DMS153 (cell line): ENCODE data around the gene PZP.

ENCODE experiments used
- DNase-seq: peaks from one replicate; lab custom pipeline; 2025; lab: John Stamatoyannopoulos, UW

The PZP gene

DNA sequence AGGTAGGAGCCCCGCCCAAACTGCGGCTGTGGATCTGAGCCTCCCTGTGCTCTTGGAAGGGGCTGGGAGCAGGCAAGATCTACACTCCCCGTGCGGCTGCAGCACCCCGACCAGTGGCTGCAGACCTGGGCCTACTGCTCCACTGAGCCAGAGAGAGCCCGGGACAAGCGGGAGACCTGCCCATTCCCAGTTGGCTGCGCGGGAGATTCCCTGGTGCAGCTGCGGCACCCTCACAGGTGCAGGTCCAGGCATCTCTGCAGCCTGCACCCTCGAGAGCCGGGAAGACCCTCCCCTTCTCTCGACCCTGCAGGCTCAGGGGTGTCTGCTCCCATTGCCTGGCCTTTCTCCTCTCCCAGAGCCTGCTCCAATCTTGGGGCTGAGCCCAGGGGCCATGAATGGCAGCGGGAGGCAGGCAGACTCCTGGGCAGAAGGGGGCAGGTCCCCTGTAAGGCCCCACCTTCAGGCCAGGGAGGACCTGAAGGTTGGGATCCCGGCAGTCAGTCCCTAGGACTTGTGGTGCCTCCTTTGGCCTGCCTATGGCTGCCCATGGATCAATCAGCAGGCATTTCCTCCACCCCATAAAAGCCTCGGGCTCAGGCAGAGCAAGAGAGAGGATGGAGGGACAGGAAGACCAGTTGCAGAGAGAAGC, 83.7 kb downstream of the PZP start:
- DNase-seq, result no peak

DNA sequence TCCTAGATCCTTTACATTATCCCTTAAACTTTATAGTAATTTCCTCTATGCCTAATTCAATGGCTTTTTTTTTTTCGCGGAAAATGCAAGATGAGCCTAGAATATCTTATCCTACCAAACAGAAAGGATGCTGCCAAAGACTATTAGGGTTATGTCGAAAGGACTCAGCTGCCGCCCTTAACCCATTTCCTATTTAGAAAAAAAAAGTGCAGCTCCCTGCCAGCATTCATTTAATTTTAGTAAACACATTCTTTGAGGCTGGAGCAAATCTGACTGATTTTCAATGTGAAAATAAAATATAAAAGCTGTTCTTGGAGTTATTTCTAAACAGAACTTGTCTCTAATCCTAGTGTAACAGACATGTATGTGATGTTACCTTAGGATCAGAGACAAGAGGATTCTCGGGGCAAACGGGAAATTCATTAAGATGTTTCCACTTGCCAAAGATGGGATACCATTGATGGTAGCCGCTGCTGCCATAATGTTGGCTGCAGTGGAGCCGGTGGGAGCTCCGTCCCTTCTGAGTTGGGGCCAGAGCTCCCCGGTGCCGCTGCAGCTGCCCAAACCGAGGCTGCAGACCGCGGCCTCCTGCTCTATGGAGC, 84.3 kb downstream of the PZP start:
- DNase-seq, result no peak

DNA sequence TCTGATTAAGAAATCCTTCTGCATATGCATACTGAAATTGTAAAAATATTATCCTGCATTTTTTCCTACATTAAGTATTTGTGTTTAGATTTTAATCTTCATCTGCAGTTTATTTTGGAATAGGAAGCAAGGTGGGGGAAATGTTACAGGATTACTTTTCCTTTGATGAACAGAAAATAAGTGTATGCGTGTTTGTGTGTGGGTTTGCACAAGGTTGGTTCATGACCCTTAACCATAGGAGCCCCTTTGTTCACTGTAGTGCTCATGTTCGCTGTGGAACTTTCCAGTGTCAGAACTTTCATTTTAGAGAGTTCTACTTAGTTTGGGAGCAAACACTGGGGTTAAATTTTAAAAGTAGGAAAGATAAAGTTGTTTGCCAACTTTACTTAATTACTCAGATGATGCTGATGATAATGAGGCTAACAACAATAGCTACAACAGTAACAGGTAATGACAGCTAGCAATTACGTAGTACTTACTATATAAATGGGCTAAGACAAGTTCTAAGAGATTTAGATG, 86.0 kb downstream of the PZP start:
- no peak for DNase-seq

DNA sequence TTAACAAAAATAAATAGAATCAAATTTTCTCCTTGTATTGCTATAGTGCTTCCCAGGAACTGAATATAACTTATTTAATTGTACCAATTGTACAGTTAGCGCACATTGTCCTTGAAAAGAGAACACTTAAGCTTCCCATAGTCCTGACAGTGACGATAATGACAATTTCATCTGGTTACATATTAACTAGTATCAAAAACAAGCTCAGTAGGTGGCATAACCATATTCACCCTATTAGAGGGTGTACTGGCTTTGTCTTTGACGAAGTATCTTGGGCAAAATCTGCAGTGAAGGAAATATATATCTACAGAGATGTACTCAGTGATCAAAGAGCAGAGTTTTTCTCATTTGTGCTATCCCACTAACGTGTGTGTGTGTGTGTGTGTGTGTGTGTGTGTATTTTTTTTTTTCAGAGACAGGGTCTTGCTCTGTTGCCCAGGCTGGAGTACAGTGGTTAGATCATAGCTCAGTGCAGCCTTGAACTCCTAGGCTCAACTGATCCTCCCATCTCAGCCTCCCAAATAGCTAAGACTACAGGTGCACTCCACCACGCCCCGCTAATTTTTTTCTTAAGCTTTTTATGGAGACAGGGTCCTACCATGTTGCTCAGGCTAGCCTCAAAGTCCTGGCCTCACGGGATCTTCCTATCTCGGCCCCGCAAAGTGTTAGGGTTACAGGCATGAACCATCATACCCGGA, 87.6 kb downstream of the PZP start:
- DNase-seq, result no peak

DNA sequence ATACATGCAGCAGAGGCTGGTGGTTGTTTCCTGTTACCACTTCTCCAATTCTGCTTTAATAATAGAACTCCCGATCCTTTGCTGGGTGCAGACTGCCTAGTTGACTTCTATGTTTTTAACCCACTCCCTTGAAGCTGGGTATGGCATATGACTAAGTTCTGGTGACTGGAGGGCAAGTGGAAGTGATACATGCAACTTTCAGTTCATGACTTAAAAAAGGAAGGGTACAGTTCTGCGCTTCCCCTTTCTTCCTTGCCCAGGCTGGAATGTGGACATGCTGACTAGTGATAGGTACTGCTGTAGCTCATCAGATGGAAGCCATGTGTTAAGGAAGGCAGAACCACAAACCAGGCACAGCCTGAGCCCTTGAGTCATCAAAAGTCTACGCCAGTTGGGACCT, 90.0 kb downstream of the PZP start:
- DNase-seq, result no peak

DNA sequence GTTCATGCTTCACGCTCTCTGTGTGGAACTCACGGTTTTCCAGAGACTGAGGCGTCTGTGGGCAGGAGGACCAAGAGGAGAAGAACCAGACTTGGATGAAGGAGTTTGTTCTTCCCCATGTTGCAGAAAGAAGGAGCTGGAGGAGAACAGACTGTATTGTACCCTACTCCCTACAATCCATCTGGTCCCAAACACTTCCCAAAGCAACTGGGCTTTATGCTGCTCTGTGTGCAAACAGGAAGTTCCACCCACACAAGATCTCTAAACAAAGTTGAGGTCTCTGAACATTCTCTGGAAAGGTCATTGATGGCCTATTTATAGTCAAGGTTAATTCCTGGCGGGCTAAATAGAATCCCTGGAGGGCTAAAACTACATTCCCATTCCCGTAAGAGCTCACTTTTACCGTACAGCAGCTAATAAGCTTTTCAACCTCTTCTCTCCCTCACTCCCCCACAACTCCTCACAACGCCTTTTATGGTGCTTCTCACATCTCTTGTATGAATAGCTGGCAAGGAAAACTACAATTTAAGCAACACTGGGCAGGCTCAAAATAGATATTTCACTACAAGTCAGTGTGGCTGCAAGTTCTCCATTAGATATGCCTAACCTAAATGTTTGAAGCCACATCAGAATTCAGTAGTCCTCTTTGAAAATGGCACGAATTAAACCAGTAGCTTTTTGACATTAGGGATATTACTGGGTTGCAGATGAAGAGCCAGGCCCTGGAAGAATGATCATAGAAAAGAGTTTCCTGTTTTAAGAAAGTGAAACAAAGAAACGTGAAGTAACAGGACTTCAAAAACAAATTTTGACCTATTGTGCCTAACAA, 92.2 kb downstream of the PZP start, which contains the start of gene A2M:
TSS of gene A2M (minus strand) at position 189 of the 829 bp plus-strand sequence. CDS start at position 119, 70 bp downstream.
- DNase-seq, result no peak

DNA sequence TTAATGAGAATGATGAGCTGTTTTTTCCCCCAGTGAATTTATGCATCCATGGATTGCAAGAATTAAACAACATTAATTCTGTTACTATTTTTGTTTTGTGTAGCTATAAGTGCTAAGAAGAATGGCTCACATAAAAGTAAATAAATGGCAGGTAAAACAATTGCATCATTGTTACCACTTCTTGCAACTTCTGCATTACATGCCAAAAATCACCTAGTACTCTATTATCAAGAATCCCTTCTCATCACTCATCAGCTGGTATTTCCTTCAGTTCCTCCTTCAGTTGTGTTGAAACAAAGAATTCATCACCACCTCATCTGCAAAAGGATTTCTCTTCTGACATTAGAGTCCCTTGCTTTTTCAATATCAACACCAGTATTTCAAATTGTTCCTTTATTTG, 93.2 kb downstream of the PZP start:
- no peak for DNase-seq

DNA sequence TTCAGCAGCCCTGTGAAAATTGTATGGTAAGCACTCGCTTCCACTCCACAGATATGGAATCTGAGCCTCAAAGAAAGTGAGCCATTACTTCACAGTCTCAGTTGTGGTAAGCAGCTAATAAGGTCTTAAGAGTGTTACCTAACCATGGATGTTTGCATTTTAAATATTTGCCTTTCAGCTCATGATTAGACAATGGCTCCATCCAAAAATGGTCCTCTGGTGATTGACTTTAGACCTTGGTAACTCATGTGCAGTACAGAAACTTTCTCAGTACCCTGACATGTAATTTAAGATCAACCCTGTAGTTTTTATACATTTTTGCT, 94.2 kb downstream of the PZP start:
- no peak for DNase-seq

DNA sequence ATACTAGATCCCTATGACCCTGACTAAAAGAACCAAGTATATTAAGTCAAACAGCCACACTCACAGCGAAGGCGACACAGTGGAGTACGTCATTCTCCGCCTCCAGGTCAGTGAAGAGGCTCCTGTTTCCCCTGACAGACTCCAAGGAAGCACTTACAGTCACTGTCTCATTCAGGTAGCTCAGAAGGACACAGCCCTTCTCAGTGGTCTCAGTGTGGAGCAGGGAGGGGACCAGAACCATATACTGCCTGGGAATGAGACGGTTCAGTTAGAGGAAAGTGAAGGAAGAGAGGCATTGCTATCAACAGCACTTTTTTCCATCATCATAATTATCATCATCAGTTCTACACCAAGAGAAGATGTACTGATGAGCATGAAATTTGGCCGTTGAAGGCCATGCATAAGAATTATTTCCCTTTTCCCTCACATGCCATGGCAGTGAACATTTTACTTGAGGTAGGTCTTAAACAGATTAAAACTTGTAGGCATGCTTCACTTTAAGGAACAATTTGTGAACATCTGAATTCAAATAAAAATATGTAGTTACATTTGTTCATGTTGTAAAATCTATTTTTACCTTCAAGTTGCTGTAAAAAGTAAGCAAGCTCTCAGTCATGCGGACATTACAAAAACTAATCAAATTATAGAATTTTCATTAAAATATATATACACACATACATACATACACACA, 94.8 kb downstream of the PZP start:
- no peak for DNase-seq

DNA sequence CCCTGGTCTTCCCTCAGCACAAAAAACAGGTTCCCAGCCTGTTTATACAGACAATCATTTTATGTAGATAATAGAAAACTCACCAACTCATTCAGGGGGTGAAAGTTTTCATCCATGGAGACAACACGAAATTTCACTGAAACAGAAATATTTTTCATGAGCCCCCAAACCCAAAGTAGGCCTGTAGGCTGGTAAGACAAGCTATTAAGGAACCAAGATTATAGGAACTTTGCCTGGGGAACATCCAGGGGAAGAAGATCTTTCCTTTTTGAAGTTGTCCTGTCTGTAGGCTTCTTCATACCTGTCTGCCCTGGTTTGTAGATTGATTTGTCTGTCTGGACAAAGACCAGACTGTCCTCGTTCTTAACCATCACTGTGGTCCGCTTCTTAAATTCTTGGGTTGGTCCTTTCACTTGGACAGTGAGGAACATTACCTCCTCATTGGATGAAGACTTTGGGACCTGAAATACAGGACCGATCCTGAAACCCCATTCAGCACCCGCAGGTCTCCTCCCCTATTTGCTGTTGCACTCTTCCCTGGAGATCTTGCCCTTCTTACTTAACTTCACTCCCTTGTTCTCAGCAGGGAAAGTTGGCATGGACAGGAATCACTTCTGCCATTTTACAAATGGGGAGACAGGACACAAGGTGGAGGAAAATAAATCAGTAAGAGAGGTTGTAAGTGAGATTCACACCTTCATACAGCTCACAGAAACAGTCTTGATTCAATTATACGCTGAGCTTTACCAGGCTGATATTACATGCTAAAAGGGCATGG, 95.9 kb downstream of the PZP start:
- DNase-seq, result no peak

DNA sequence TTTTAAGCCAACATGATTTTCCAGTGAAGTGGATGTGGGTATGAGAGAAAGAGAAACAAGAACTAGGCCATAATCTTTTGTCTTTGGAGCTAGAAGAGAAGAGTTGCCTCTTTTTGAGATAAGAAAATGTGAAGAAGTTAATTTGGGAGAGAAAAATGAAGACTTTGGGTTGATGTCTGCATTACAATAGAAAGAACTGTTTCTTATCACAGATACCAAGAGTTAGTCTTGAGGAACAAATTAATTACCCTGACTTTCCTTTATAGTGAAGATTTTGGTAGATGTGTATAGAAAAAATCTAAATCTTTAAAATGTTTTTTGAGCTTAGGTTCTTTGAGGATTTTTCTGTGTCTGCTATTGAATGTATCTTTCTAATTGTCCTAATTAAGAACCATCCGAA, 96.7 kb downstream of the PZP start:
- DNase-seq, result no peak

DNA sequence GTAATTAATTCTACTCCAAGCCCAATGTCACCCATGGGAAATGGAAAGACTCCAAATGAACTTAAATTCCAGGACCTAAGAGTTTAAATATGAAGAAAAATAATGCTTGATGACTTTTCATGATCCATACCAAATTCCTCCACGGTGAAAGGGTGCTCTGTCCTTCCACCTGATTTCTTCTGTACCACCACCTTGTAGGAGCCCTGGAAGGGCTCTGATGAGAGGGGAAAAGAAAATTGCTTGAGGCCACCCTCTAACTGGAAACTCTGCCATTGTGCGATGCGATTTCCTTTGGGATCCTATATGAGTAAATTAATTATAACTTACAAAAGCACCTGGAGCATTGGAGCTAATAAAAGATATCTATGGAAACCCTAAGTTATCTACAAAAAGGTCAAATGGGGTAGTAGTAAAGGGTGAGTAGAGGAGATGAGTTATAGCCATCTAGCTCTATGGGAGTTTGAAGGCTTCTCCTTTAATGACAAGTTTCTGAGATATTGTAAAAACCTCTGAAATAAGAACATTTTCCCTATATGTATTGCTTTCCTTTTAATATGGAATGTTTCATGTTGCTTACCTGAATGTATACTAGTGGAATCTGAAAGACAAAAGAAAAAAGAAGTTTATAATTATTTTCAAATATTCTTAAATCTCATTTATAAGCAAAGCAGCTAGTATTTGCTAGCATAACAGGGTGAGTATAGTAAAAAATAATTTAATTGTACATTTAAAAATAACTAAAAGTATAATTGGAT, 98.3 kb downstream of the PZP start:
- DNase-seq, result no peak

DNA sequence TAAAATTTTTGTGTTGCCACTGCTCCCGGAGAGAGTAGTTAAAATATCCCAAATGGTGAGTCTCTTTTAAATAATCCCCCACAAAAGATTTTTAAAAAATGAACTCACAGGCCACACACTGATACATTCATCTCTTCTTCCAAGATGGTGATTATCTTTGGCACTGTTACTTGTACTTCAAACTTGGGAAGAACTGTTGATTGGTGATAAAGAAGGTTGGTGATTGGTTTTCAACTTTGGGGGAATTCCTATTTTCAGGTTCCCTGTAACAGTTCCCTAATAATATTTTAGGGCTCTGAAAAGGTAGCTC, 99.0 kb downstream of the PZP start:
- no peak for DNase-seq

DNA sequence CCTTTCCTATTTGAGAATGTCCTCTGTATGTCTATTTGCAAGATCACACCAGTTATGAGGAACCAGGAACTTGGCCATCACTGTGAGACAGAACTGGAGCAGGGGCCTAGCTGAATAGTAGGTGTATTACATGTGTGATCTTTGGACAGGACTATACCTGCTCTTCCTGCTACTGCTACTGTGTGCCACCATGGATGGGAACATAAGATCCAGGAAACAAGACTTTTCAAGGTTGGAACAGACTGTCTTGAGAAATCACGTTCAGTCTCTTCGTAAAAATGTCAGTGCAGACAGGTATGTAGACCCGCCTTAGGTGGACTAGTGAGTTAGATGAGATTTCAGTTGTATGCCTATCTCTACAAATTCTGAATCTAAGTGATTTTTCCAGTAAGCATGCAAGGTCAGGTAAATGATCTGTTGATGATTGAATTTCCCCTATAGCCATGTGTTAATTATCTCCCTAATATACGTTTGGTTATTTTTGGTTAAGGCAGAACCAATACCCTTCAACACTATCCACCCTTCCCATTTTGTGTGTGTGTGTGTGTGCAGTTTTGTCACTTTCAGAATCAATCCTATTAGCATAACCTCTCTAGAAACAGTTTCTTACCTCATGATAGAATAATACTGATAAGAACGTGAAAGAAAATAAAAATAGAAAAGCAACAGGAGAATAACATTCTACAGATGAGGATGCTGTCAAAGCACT, 99.5 kb downstream of the PZP start:
- DNase-seq, result no peak

DNA sequence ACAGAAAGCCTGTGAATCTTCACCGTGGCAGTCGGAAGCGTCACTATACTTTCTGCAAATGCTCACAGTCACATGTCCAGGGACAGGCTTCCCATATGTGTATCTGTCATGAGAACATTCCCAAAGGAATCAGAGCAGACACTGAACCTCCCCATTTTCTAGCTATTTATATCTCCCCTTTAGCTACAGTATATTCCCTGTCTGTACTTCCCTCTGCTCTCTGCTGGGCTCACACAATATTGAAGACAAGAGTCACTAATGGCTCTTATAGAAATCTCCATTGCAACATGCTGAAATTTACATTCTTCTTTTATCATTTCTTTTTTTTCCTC, 100.7 kb downstream of the PZP start:
- no peak for DNase-seq

DNA sequence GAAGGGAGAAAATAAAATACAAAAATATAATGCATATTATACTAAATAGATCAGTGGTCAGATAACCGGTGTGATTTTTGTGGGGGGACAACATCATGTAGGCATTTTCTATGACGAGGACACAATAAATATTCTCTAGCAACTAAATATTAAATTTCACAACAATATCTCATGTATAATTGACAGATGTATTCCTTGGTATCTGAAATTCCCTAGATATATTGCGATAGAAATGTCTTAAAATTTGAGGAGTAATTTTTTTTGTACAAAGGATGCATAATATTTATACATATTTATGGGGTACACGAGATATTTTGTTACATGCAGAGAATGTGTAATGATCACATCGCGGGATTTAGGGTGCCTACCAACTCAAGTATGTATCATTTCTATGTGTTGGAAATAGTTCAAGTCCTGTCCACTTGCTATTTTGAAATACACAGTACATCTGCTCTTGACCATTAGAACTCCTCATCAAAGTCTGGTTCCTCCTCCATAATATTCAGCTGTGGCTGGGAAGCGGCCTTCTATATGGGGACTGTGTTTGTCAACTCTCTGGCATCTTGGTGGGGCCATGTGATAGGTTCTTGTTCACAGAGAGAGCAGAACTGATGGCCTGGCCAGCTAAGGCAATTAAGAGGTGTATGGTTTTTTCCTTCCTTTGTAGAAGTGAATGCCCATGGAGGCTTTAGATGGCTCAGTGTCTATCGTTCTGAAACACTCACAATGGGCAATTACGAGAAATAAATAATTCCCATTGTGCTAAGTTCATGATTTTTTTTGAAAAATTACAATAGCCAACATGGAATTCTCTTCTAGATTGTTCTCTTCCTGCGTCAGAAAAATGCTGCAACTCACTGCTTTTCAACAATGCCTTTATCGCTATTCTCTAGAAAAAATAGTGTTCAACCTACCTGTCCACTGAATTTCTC, 101.3 kb downstream of the PZP start:
- no peak for DNase-seq

DNA sequence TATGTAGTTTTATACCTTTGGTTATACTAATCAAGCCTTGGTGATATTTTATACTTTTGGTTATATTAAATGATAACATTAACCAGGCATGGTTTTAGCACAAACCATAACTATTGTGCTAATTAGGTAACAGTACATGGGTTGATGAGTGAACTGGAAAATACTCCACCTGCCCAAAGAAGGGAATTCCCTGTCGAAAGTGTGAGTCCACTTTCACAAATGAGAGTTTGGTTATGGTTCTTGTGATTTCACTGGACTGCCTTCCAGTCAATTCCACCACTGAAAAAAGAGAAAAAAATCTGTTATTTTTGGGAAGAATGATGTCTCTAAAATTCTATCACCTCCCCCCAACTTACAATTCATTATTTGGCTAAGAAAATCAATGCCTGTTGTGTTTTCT, 102.1 kb downstream of the PZP start:
- no peak for DNase-seq

DNA sequence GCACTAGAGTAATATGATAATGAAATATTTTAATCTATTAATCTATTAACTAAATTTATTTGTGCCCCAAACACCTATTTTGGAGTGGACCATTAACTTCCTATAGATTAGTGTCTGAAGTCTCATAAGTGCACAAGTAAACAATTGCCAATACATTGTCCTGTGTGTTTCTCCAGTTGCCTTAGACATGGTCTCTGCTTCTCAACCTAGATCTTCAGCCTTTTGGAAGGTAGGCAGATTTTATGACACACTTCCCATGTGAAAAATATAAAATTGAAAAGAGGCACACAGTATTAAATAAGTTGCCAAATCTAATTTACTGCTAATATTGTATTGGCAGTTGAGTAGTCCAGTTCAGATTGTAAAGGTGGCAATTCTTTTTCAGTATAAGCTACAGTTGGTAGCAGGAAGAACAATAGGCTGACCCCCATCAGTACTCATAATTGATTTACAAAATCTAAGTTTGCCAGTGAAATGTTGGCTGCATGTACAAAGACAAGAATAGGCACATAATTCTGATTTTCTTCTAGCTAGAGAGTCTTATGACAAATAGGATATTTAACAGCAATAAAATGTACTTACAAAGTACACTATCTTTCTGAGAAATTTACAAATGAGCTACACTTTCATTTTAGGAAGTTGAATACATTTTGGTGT, 103.3 kb downstream of the PZP start:
- no peak for DNase-seq
